Measurements from ENCODE around the gene VGF.
"Not testable (repeated sequence)": the region's sequence is repeated elsewhere in the genome, so short reads cannot be mapped to it uniquely, and the experiment has no call there.

The VGF gene

GRCh38 chr7:101116898-101117297 is 48.5 kb downstream of the VGF start:
- Histone ChIP-seq H3K4me3 (ENCODE audit: insufficient read depth, low read depth, low read length) (no peak overlapping the region), H3K27ac (ENCODE audit: insufficient read depth, low read depth, low read length, poor library complexity, severe bottlenecking) (no peak overlapping the region), H3K36me3 (ENCODE audit: control insufficient read depth, insufficient read depth, low read length) (no peaks in the 10 kb centered on the region), H3K27me3 (ENCODE audit: control insufficient read depth, insufficient read depth, low read length, poor library complexity, severe bottlenecking) (no peaks in the 10 kb centered on the region), H3K4me1 (ENCODE audit: control insufficient read depth, insufficient read depth, low read length) (peaks cover 1% of the 10 kb centered on the region), H3K9me3 (ENCODE audit: control insufficient read depth, low read length) (no peaks in the 10 kb centered on the region)
- 83 to 87% methylated on average over 10 of the region's 10 CpGs for WGBS, 2 experiments

GRCh38 chr7:101115215-101115614 is 50.2 kb downstream of the VGF start:
- Histone ChIP-seq H3K4me1 (ENCODE audit: control insufficient read depth, insufficient read depth, low read length) (no peaks in the 10 kb centered on the region), H3K36me3 (ENCODE audit: control insufficient read depth, insufficient read depth, low read length) (no peaks in the 10 kb centered on the region), H3K27me3 (ENCODE audit: control insufficient read depth, insufficient read depth, low read length, poor library complexity, severe bottlenecking) (no peaks in the 10 kb centered on the region), H3K4me3 (ENCODE audit: insufficient read depth, low read depth, low read length) (no peak overlapping the region), H3K9me3 (ENCODE audit: control insufficient read depth, low read length) (no peaks in the 10 kb centered on the region), H3K27ac (ENCODE audit: insufficient read depth, low read depth, low read length, poor library complexity, severe bottlenecking) (no peak overlapping the region)
- WGBS, 2 experiments = 88 to 96% methylated on average over 3 of the region's 3 CpGs

- no peaks in the 10 kb centered on the region for H3K4me1 ChIP-seq (ENCODE audit: control insufficient read depth, insufficient read depth, low read length)
- H3K9me3 ChIP-seq (ENCODE audit: control insufficient read depth, low read length) = no peaks in the 10 kb centered on the region
- no peak overlapping the region for H3K4me3 ChIP-seq (ENCODE audit: insufficient read depth, low read depth, low read length)
- no peak overlapping the region for H3K27ac ChIP-seq (ENCODE audit: insufficient read depth, low read depth, low read length, poor library complexity, severe bottlenecking)
- no peaks in the 10 kb centered on the region for H3K36me3 ChIP-seq (ENCODE audit: control insufficient read depth, insufficient read depth, low read length)
- no peaks in the 10 kb centered on the region for H3K27me3 ChIP-seq (ENCODE audit: control insufficient read depth, insufficient read depth, low read length, poor library complexity, severe bottlenecking)
- 80 to 85% methylated on average over 7 of the region's 8 CpGs for WGBS, 2 experiments
Measured at GRCh38 chr7:101114492-101114891, 50.9 kb downstream of the VGF start.

GRCh38 chr7:101113836-101114235 is 51.5 kb downstream of the VGF start:
- Histone ChIP-seq H3K27me3 (ENCODE audit: control insufficient read depth, insufficient read depth, low read length, poor library complexity, severe bottlenecking) (no peaks in the 10 kb centered on the region), H3K36me3 (ENCODE audit: control insufficient read depth, insufficient read depth, low read length) (no peaks in the 10 kb centered on the region)
- WGBS, 2 experiments = 94% methylated on average over 11 of the region's 11 CpGs

GRCh38 chr7:101113140-101113539 is 52.2 kb downstream of the VGF start:
- not testable (repeated sequence) for H3K9me3 ChIP-seq (ENCODE audit: control insufficient read depth, low read length); H3K4me3 ChIP-seq (ENCODE audit: insufficient read depth, low read depth, low read length); H3K27ac ChIP-seq (ENCODE audit: insufficient read depth, low read depth, low read length, poor library complexity, severe bottlenecking); H3K36me3 ChIP-seq (ENCODE audit: control insufficient read depth, insufficient read depth, low read length); H3K4me1 ChIP-seq (ENCODE audit: control insufficient read depth, insufficient read depth, low read length); H3K27me3 ChIP-seq (ENCODE audit: control insufficient read depth, insufficient read depth, low read length, poor library complexity, severe bottlenecking)
- WGBS, 2 experiments = 92% methylated on average over 7 of the region's 7 CpGs

More at GRCh38 chr7:101113836-101114235, 51.5 kb downstream of the VGF start:
- no peaks in the 10 kb centered on the region for H3K9me3 ChIP-seq (ENCODE audit: control insufficient read depth, low read length)
- H3K27ac ChIP-seq (ENCODE audit: insufficient read depth, low read depth, low read length, poor library complexity, severe bottlenecking) = no peak overlapping the region
- no peaks in the 10 kb centered on the region for H3K4me1 ChIP-seq (ENCODE audit: control insufficient read depth, insufficient read depth, low read length)
- no peak overlapping the region for H3K4me3 ChIP-seq (ENCODE audit: insufficient read depth, low read depth, low read length)

Data from ectodermal cell (in vitro differentiated cells).